Measurements from ENCODE around the gene BRINP1. TPM values are rescaled to one million over a fixed set of nuclear protein-coding genes. Genes with fewer than 3 reads are reported as not detected.

Gene BRINP1
- total RNA-seq, 1 donor from 2014 or later: not detected

DNA sequence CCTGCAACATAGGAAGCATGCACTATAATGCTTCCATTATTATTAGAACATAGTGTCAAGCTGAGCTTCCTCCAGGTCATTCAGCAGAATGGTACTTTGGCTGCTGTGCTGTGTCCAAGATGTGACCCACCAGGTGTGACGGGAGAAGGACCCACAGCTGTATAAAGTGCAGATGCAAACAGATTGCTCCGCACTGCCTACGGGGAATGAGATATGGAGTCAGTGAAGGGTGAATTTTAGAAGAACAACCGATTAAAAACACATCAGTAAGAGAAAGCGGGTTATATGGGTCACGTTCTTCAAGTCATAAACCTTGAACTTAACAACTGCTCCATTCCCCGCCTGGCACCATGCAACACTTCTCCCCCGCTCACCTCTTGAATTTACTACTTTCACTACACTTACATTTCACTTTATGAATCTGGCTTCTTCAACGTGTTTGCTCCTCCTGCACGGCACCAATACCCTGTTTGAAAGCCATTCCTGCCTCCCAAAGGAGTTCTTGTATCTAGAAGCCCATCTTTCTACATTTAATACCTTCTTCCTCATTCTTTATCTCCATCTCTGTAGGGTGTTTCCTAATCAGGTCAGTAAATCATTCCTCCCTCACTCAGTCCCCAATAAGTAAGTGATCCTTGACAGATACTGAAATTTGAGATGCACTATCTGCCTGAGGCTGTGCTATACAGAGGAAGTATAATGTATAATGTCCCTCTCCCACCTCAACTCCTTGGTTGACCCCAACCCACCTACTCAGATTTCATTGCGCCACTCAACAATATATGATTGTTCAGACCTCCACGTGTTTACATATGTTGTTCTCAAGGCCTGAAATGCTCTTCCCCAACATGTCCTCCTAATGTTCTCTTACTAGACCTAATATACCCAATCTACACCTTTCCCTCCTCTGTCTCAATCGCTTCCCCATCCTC, 25.9 kb downstream of the BRINP1 start:
- no peak for DNase-seq (ENCODE audit: low read depth, low spot score)

GRCh38 chr9:119339056-119339455, 30.2 kb downstream of the BRINP1 start:
- no peak for DNase-seq (ENCODE audit: low read depth, low spot score)

GRCh38 chr9:119337573-119337972, 31.7 kb downstream of the BRINP1 start:
- DNase-seq (ENCODE audit: low read depth, low spot score): no peak

- no peak for DNase-seq (ENCODE audit: low read depth, low spot score)
Measured at GRCh38 chr9:119334745-119335144, 34.5 kb downstream of the BRINP1 start.

- no peak for DNase-seq (ENCODE audit: low read depth, low spot score)
Measured at GRCh38 chr9:119333507-119334229, 35.6 kb downstream of the BRINP1 start.

GRCh38 chr9:119332522-119332921, 36.7 kb downstream of the BRINP1 start:
- DNase-seq (ENCODE audit: low read depth, low spot score): no peak

DNA sequence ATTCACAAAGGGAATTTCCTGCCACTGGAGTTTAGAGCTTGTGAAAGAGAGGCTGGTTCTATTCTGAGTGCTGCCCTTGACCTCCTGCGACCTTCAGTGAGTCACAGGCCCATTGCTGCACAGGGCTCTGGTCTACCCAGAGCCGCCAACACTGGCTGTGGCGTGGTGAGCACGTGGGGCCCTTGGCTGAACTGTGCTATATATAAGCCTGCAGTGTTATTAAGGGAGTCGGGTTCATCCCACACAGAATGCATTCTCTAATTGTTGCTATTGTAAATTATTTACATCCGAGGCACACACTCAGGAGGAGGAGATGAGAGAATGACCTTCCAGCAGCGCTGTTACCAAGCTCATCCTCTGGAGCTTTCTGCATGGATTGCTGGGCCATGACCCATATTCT, 47.1 kb downstream of the BRINP1 start:
- DNase-seq (ENCODE audit: low read depth, low spot score): no peak

DNA sequence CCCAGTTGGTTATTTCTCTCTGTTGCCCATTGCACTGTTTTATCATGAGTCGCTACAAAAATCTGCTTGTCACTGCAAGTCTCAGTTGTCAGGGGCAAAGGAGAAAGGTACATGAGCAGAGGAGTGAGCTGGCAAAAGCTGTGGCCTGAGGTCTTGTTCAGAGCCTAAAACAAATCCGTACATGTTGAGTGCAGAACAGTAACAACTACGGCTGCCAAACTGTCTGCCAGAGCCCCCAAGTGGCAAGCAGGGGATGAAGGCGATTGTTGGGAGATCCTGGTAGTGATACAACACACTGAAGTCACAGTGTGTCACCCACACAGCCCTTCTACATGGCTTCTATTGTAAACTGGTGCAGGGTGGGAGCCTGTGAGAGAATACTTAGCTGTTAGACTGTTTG, 50.9 kb downstream of the BRINP1 start:
- DNase-seq (ENCODE audit: low read depth, low spot score): no peak

DNA sequence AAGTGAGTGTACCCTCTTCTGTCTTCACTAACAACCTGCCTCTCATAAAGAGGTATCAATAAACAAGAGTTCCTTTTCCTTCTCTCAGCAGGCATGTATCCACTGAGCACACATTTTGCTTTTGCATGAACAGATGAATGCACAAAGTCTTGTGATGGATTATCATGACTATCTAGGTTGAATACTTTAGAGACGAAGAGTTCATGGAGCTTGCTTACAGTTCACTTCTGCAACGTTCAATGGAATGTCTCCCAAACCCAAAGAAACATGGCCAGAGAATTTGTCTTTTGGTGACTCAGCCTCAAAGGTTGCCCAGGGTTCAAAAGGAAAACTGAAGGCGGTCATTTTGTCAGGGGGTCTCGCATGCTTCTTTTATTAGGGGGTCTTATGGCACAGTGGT, 55.4 kb downstream of the BRINP1 start:
- no peak for DNase-seq (ENCODE audit: low read depth, low spot score)

DNA sequence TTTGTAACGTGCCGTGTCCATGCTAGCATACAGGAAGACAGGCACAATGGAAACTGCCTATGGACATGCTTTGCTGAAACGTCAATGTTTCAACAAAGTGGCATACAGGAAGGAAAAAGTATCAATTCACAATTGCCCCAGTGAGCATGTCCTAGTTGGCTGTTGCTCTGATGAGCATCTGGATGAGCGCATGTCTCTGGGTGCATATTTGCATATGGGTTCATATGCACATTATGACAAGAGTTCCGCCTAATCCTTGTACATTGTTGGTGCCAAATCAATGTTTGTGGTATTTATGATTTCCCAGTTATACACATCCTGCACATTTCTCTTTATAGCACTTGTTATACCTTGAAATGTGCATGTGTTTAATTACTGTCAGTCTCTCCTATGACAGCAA, 58.5 kb downstream of the BRINP1 start:
- no peak for DNase-seq (ENCODE audit: low read depth, low spot score)

GRCh38 chr9:119307471-119307870, 61.8 kb downstream of the BRINP1 start:
- DNase-seq (ENCODE audit: low read depth, low spot score): no peak

DNA sequence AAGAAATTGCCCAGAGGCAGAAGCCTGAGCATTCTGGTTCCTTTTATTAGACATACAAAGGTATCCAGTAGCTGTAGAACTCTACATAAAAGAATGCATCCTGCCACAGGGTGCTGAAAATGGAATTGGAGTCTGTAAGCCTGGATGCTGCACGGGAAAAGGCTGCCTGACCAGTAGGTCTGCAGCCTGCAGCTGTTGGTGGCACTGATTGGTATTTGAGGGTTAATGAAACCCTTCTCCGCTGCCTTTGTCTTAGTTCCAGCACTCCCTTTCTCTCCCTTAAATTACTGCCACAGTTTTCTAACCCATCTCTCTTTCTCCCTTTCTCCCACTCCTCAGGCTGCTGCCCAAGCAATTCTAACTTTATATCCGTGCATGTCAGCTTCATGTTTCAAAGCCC, 64.7 kb downstream of the BRINP1 start:
- no peak for DNase-seq (ENCODE audit: low read depth, low spot score)

- no peak for DNase-seq (ENCODE audit: low read depth, low spot score)
Measured at GRCh38 chr9:119302988-119303698, 66.1 kb downstream of the BRINP1 start.

GRCh38 chr9:119298076-119298853, 71.0 kb downstream of the BRINP1 start:
- no peak for DNase-seq (ENCODE audit: low read depth, low spot score)

- no peak for DNase-seq (ENCODE audit: low read depth, low spot score)
Measured at GRCh38 chr9:119291554-119291953, 77.7 kb downstream of the BRINP1 start.

DNA sequence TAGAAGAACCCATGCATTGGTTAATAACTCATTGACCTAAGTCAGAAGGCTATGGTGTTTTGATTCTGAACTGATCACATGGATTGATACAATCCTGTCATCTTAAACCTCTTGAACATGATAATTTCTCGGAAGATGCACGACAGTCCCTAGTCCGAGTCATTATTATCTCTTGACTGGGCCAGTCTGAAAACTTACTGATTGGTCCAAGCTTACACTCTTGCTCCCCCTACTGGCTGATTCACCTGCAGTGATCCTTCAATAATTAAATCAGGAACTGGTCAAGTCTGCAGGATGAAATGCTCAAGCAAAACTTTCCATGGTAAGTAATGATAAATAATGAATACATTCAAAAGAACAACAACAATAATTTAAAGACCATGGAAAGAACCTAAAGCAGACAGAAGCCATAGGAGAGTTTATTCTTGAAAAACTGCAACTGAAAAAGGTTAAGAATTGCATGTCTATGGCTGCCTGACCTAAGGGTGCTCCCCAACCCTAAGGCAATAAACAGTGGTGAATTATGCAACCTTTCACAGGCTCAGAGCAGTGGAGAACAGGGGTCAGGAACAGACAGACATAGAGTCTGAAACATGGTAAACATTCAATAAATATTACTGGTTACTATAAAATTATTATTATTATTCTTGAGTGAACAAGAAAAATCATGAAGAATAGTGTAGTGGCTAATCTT, 79.3 kb downstream of the BRINP1 start:
- DNase-seq (ENCODE audit: low read depth, low spot score): peak; percentile 13

GRCh38 chr9:119284587-119285337, 84.5 kb downstream of the BRINP1 start:
- DNase-seq (ENCODE audit: low read depth, low spot score): no peak

- DNase-seq (ENCODE audit: low read depth, low spot score): no peak
Measured at GRCh38 chr9:119284118-119284517, 85.1 kb downstream of the BRINP1 start.

DNA sequence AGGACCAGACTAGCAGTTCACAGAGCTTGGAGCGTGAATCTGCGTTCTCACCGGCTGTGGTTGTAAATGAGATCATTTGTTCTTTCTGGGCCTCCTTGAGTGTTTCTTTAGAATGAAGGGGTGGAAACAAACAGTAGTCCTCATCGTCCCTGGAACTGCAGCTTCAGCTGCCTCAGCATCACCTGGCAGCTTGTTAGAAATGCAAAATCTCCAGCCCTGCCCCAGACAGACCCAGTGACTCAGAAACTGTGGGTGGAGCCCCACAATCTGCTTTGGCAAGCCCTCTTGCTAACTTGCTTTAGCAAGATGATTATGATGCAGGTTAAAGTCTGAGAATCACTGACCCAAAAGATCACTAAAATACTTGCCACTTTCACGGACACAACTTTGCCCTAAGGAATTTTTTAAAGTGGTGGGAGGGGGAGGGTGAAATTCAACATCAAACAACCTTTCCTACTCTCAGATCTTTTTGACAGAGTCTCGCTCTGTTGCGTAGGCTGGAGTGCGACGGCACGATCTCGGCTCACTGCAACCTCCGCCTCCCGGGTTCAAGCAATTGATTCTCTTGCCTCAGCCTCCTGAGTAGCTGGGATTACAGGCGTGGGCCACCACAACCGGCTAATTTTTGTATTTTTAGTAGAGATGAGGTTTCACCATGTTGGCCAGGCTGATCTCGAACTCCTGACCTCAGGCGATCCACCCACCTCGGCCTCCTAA, 86.0 kb downstream of the BRINP1 start:
- no peak for DNase-seq (ENCODE audit: low read depth, low spot score)

All from pulmonary artery endothelial cell (primary cell).